Frontal cortex (tissue), 4 donors: Measurements from ENCODE around the gene ACSL4. TPM values are rescaled to one million over a fixed set of nuclear protein-coding genes. Genes with fewer than 3 reads are reported as not detected.
A peak's percentile ranks its signal among the peaks of the same experiment; 100 is the strongest.
"Not testable (repeated sequence)": the region's sequence is repeated elsewhere in the genome, so short reads cannot be mapped to it uniquely, and the experiment has no call there.

Experiments used
- DNase-seq, 2 donors: peaks; one replicate each; pipeline ENCODE4 v3.0.0; 2012; ENCODE audit warnings: low spot score in 2 of 2
- FAIRE-seq: peaks from 2 replicates; lab custom pipeline; 2012; peaks lifted over from hg19 to GRCh38; lab: Jason Lieb, UNC
- total RNA-seq: library from RNA; depleted of rRNA; stranded (reverse); fragments of >200 nt; gene quantifications from one replicate; pipeline ENCODE4 v1.2.3, GENCODE V29; 2014
- donor health status: control.
- donor health status: control.
- donor health status: control.

The ACSL4 gene
- 205 TPM for total RNA-seq

GRCh38 chrX:109732807-109733612, at the start of gene ACSL4:
ACSL4 (minus strand) TSS chrX:109733257; CDS start chrX:109683363, 49,894 bp downstream.
- DNase-seq = peak; percentile 79 to 81
- no peak for FAIRE-seq

GRCh38 chrX:109777749-109778148, 44.7 kb upstream of the ACSL4 start:
- no peak for DNase-seq
- FAIRE-seq = no peak

- no peak for FAIRE-seq
Observed at GRCh38 chrX:109776986-109777385, 43.9 kb upstream of the ACSL4 start.

GRCh38 chrX:109776432-109776831, 43.4 kb upstream of the ACSL4 start:
- FAIRE-seq (no peak), DNase-seq (no peak)

More at GRCh38 chrX:109776986-109777385, 43.9 kb upstream of the ACSL4 start:
- DNase-seq = no peak

GRCh38 chrX:109775386-109775785, 42.3 kb upstream of the ACSL4 start:
- no peak for FAIRE-seq
- no peak for DNase-seq

GRCh38 chrX:109774706-109775105, 41.6 kb upstream of the ACSL4 start:
- DNase-seq = no peak

GRCh38 chrX:109774136-109774535, 41.1 kb upstream of the ACSL4 start:
- FAIRE-seq (no peak), DNase-seq (no peak)

More at GRCh38 chrX:109774706-109775105, 41.6 kb upstream of the ACSL4 start:
- FAIRE-seq = no peak

GRCh38 chrX:109773374-109773773, 40.3 kb upstream of the ACSL4 start:
- DNase-seq (no peak), FAIRE-seq (no peak)

GRCh38 chrX:109770780-109771179, 37.7 kb upstream of the ACSL4 start:
- no peak for DNase-seq
- no peak for FAIRE-seq

- no peak for DNase-seq
- FAIRE-seq = no peak
Observed at GRCh38 chrX:109760922-109761250, 27.8 kb upstream of the ACSL4 start.

- no peak for FAIRE-seq
- DNase-seq = no peak
Observed at GRCh38 chrX:109760209-109760921, 27.3 kb upstream of the ACSL4 start.

- FAIRE-seq = no peak
- no peak for DNase-seq
Observed at GRCh38 chrX:109753256-109753655, 20.2 kb upstream of the ACSL4 start.

- FAIRE-seq = no peak
- no peak for DNase-seq
Observed at GRCh38 chrX:109751698-109752097, 18.6 kb upstream of the ACSL4 start.

GRCh38 chrX:109749207-109749606, 16.1 kb upstream of the ACSL4 start:
- no peak for FAIRE-seq
- DNase-seq = no peak

GRCh38 chrX:109747681-109748080, 14.6 kb upstream of the ACSL4 start:
- DNase-seq (no peak), FAIRE-seq (no peak)

GRCh38 chrX:109742722-109743121, 9.7 kb upstream of the ACSL4 start:
- no peak for FAIRE-seq
- DNase-seq = no peak

- FAIRE-seq, DNase-seq: not testable (repeated sequence)
Observed at GRCh38 chrX:109740896-109741295, 7.8 kb upstream of the ACSL4 start.

- FAIRE-seq = no peak
- no peak for DNase-seq
Observed at GRCh38 chrX:109740433-109740809, 7.4 kb upstream of the ACSL4 start.

GRCh38 chrX:109739625-109740432, 6.8 kb upstream of the ACSL4 start:
- DNase-seq (no peak), FAIRE-seq (no peak)

GRCh38 chrX:109735202-109735744, 2.2 kb upstream of the ACSL4 start:
- no peak for DNase-seq
- no peak for FAIRE-seq
